Hematopoietic multipotent progenitor cell (in vitro differentiated cells): ENCODE data around the gene NAALADL2. TPM values are rescaled to one million over a fixed set of nuclear protein-coding genes. Genes with fewer than 3 reads are reported as not detected.

ENCODE experiments used
- DNase-seq, 3 donors: peaks; one replicate each; pipeline ENCODE4 v3.0.0-alpha.2; 2011 to 2015; ENCODE audit warnings: low read depth in 2 of 3, low spot score in 2 of 3
- total RNA-seq: library from RNA; depleted of rRNA; stranded (reverse); fragments of >200 nt; gene quantifications from one replicate; pipeline ENCODE4 v1.2.3, GENCODE V29; 2012

The NAALADL2 gene
- total RNA-seq, 1 donor: 4.6 TPM

- no peak for DNase-seq
These were observed 334.8 kb downstream of the NAALADL2 start for GRCh38 chr3:175193815-175194518.

DNA sequence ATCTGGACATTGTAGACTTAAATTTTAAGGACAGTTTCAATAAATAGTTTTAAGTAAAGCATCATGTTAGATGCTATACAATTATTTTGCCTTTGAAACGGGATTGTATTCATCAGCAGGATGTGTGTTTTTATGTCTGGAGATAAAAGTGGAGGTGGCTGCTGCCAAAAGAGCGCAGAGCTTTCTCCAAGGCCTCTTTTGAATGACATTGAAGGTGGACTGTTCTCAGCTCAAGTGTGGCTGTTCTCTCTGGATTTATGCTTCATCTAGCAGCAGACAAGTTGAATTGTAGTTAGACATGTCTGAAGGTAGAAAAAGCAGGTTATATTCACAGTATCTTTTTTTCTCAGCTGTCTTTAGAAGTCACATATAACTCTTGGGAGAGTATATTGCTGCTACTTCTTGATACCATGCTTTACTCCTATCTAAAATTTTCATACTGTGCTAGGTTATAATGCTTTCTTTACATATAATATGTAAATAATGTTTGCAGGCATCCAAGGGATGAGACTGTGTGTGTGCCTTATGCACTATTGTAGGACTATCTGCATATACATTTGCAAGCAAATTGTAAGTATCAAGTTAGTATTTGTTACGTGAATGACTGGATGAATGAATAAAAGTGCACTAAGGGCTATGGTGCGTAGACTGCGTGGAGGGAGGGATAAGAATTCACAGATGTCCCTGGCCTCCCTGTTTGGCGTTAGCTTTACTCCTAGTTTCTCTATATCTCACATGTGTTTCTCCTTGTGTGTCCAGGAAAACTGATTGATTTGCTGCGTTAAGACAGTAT, 340.1 kb downstream of the NAALADL2 start:
- DNase-seq: no peak

- DNase-seq: no peak
These were observed 340.8 kb downstream of the NAALADL2 start for GRCh38 chr3:175199961-175200360.

DNA sequence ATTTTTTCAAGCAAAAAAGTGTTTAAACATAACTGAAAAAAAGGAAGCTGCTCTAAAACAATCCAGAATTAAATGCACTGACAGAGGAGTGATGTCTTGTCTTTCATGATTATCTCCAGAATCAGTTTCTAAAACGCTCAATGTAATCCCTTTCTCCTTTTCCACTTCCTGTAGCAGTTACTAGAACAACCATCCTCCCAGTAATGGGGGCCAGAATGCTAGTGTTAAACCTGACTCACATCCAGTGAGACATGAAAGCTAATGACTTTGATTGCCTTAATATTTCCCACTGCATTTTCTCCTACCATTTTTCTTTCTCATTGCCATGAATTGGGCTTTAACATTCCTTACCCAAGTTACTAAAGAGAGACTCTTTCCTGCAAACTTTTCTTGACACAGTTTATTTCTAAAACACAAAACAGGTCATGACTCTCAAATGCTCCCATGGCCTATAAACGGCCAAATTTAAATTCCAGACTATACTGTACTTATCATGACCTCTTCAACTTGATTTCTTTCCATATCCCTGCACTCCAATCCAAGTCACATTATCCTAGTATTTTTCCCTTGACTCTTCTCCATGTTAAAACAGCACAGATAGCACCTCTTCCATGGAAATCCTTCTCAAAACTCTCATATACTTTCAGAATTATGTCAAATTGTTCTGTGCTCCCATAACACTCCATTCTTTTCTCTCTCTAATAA, 341.4 kb downstream of the NAALADL2 start:
- no peak for DNase-seq

DNA sequence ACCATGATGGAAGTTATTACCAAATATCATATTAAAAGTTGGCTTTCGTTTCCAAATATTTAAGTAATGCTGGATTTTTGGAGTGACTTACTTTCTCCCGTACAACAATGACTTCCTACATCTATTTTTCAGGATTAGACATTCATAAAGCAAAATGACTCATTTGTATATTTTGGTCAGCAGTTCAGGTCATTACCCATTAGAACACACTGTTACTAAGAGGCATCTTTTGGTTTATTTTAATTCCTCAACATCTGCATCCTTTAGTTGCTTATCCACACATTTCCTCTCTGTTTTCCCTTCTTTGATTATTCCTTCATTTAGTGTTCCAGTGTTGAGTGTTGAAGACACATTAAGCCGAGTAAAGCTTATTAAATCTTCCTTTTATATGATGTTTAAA, 348.2 kb downstream of the NAALADL2 start:
- no peak for DNase-seq

GRCh38 chr3:175208326-175208725, 349.2 kb downstream of the NAALADL2 start:
- no peak for DNase-seq

- DNase-seq: no peak
These were observed 352.3 kb downstream of the NAALADL2 start for GRCh38 chr3:175211466-175211865.

DNA sequence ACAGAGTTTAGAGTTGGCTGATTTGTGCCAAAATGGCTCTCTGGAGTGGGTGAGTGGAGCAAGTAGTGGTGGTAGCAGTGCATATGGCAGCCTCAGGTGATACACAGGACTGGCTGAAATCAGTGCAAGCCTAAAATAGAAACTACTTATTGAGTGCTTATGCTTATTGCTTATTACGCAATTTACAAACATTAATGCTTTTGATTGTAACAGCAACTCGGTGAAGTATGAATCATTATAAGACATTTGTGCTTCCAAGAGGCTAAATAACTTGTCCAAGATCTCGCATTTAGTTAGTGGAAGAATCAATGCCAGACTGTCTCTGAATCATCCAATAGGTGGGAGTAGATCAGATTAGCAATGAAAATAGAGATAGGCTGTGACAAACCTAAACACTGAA, 353.8 kb downstream of the NAALADL2 start:
- DNase-seq: no peak

DNA sequence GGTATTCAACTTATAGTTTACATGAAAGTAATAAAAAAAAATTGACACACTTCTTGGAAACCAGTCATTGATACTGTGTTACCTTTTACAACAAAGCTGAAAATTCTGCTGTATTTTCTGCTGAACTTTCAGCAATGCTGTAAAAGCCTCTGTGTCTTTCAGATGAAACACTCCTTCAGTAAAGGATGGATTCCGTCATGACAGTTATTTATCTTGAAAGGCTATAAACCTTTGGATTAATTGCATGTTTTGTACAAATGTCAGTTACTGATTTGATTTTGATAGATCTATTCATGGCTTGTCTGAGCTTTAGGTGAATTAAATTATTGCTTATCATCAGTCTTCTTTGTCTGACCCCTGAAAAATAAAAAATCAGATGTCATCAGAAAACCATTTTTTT, 355.1 kb downstream of the NAALADL2 start:
- no peak for DNase-seq

DNA sequence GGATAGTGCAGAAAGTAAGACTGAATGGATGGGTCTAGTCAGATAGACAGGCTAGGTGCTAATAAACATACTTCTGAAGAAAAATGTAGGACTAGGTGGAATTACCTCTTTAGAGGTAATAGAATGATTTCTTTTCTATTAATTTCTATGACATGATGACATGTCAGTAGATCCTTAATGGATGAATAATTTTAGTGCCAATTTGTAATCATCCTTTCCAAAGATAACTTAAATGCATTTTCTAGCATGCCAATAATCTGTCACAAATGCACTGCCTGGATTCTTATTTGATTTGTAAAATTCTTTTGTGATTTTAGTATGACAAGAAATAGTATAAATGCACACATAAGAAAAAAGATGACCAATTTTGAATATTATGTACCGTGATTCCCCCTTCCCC, 356.7 kb downstream of the NAALADL2 start:
- DNase-seq: no peak

- no peak for DNase-seq
These were observed 363.2 kb downstream of the NAALADL2 start for GRCh38 chr3:175222356-175222755.

- DNase-seq: no peak
These were observed 364.9 kb downstream of the NAALADL2 start for GRCh38 chr3:175224051-175224450.

DNA sequence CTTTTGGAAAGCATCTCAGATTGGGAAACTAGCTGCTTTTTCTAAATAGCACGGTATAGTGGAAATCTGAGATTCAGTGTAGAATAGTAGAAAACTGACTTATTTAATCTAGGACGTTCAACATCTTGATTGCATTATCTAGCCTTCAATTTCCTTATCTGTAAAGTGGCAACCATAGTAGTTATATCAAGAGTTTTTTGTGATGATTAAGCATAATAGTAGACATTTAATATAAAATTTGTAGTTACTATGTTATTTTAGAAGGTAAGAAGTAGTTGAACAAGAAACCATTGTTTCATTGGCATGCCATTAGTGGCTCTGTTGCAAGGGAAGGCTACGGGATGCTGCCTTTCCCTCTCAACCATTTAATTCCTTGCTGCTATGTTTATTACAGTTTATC, 367.3 kb downstream of the NAALADL2 start:
- DNase-seq: no peak

- no peak for DNase-seq
These were observed 368.0 kb downstream of the NAALADL2 start for GRCh38 chr3:175227126-175227525.

DNA sequence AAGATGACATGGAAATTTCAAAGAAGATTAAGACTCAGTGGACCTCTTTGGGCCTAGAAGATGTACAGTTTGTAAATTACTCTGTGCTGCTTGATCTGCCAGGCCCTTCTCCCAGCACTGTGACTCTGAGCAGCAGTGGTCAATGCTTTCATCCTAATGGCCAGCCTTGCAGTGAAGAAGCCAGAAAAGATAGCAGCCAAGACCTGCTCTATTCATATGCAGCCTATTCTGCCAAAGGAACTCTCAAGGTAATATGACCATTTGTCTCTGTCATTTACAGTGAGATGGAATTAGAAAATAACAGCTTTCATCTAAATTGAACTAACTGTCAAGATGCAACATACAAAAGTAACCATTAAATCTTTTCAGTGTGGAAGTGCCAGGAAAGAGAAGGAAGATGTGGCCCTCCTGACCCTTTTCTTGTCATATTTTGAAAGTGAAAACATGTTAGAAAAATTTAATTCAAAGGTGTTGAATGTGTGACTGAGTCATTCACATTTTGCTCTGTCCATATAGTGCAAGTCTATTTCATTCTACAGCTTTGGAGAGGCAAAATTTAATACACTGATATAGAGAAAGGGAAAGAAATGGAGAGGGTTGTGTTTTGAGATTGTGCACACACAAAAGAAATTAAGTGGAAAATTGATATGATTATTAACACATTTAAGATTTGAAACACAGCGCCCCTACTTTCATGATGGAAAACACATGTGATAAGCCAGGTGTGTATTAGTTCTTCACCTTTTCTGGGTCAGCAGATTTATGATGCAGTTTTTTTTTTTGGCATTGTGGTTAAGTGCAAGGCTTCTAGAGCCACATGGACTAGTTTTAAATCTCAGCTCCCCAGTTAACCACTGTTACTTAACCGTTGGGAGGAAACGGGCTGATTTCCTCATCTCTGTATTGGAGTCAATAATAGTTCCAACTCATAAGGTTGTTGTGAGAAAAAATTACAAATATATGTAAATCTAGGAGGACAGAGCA, 375.1 kb downstream of the NAALADL2 start:
- no peak for DNase-seq

DNA sequence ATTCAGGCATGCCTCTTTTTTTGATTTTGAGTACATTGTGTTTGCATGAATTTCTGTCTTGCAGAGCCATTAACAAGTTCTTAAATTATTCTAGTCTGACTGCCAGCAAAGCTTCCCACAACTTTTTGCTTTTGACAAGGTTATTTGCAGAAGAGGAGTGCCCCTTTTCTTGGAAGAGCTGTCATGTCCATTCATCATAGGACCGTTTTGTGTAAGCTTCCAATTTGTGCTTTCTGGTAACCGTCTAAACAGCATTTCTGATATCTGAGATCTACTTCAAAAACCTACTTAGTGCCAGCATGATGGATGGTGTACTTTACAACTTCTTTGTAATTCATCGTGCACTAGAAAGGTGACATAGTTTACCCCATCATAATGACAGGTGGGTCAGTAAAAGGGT, 379.7 kb downstream of the NAALADL2 start:
- no peak for DNase-seq

- DNase-seq: no peak
These were observed 381.8 kb downstream of the NAALADL2 start for GRCh38 chr3:175240921-175241320.

GRCh38 chr3:175242243-175242642, 383.1 kb downstream of the NAALADL2 start:
- DNase-seq: no peak

GRCh38 chr3:175246234-175246633, 387.1 kb downstream of the NAALADL2 start:
- DNase-seq: no peak

- no peak for DNase-seq
These were observed 387.6 kb downstream of the NAALADL2 start for GRCh38 chr3:175246766-175247165.
